HG03139 (cell line): ENCODE measurements around the gene ONECUT3.

ENCODE experiments used
- ATAC-seq: cut with Tn5 transposase; IDR thresholded peaks from one replicate; pipeline ENCODE4 v1.9.1; 2021; ENCODE audit not compliant: unreplicated experiment

ONECUT3 gene

GRCh38 chr19:1813192-1814182, 60.2 kb downstream of the ONECUT3 start:
- ATAC-seq, result no peak

GRCh38 chr19:1814391-1814790, 61.1 kb downstream of the ONECUT3 start:
- ATAC-seq, result no peak

GRCh38 chr19:1814833-1815604, 61.7 kb downstream of the ONECUT3 start:
- no peak for ATAC-seq

GRCh38 chr19:1815605-1816529, 62.6 kb downstream of the ONECUT3 start:
- no peak for ATAC-seq

- no peak for ATAC-seq
Measured at GRCh38 chr19:1816530-1817298, 63.4 kb downstream of the ONECUT3 start.

- no peak for ATAC-seq
Measured at GRCh38 chr19:1817553-1818179, 64.4 kb downstream of the ONECUT3 start.

- ATAC-seq, result no peak
Measured at GRCh38 chr19:1818549-1819195, 65.4 kb downstream of the ONECUT3 start.

GRCh38 chr19:1819341-1820255, 66.3 kb downstream of the ONECUT3 start:
- ATAC-seq, result no peak

GRCh38 chr19:1822210-1822609, 68.9 kb downstream of the ONECUT3 start:
- no peak for ATAC-seq

GRCh38 chr19:1823020-1823419, 69.7 kb downstream of the ONECUT3 start:
- no peak for ATAC-seq

GRCh38 chr19:1823539-1824251, 70.4 kb downstream of the ONECUT3 start:
- ATAC-seq, result no peak

GRCh38 chr19:1824252-1824622, 70.9 kb downstream of the ONECUT3 start:
- no peak for ATAC-seq

- no peak for ATAC-seq
Measured at GRCh38 chr19:1825909-1826556, 72.7 kb downstream of the ONECUT3 start.

GRCh38 chr19:1826557-1827521, 73.5 kb downstream of the ONECUT3 start:
- no peak for ATAC-seq

- no peak for ATAC-seq
Measured at GRCh38 chr19:1827566-1828278, 74.4 kb downstream of the ONECUT3 start.
